GM21447 (cell line): ENCODE data around the gene AGK.

Experiments used
- ATAC-seq: cut with Tn5 transposase; IDR thresholded peaks from one replicate; pipeline ENCODE4 v1.9.1; 2021; ENCODE audit not compliant: unreplicated experiment

Gene AGK

GRCh38 chr7:141702047-141702567 lies 150.9 kb downstream of the AGK start, which contains the start of gene DENND11:
DENND11 (minus strand) TSS chr7:141702166; CDS start chr7:141702153, 13 bp downstream.
- peak; percentile 61 for ATAC-seq

GRCh38 chr7:141702892-141703291 lies 151.7 kb downstream of the AGK start:
- no peak for ATAC-seq

GRCh38 chr7:141704112-141704511 lies 152.9 kb downstream of the AGK start:
- no peak for ATAC-seq

GRCh38 chr7:141704741-141705140 lies 153.5 kb downstream of the AGK start:
- ATAC-seq = no peak
